GM21528 (cell line): ENCODE measurements around the gene RAVER1.
"Not testable (repeated sequence)": the region's sequence is repeated elsewhere in the genome, so short reads cannot be mapped to it uniquely, and the experiment has no call there.

Experiments used
- ATAC-seq: cut with Tn5 transposase; IDR thresholded peaks from one replicate; pipeline ENCODE4 v1.9.1; 2021; ENCODE audit warnings: mild to moderate bottlenecking, moderate library complexity; ENCODE audit not compliant: unreplicated experiment, low FRiP score

RAVER1 gene

DNA sequence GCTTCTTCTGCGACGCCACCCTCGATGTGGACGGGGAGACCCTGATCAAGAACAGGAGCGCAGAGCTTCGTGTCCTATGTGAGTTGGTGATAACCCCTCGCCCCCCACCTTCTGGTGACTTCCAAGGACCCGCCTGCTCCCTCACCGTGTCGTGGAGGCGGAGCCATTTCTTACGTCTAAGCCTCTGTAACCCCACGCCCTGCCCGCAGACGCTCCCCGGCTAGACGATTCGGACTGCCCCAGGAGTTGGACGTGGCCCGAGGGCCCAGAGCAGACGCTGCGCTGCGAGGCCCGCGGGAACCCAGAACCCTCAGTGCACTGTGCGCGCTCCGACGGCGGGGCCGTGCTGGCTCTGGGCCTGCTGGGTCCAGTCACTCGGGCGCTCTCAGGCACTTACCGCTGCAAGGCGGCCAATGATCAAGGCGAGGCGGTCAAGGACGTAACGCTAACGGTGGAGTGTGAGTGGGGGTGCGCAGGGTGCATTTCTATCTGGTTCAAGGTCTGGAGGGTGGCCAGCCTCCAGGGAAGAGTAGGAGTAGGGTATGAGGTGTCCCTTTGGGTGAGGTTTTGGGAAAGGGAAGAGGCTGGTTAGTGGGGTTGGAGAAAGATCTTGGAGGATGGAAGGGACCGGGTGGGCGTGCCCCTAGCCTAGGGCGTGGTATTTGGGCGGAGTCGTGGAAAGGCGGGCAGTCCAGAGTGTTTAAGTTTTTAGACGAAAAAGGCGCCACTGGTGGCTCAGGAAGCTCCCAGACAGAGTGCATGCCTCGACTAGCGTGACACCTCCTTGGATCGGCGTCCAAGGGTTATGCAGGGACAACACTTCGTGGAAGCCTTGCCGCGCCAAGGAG, 40.3 kb downstream of the RAVER1 start:
- no peak for ATAC-seq

DNA sequence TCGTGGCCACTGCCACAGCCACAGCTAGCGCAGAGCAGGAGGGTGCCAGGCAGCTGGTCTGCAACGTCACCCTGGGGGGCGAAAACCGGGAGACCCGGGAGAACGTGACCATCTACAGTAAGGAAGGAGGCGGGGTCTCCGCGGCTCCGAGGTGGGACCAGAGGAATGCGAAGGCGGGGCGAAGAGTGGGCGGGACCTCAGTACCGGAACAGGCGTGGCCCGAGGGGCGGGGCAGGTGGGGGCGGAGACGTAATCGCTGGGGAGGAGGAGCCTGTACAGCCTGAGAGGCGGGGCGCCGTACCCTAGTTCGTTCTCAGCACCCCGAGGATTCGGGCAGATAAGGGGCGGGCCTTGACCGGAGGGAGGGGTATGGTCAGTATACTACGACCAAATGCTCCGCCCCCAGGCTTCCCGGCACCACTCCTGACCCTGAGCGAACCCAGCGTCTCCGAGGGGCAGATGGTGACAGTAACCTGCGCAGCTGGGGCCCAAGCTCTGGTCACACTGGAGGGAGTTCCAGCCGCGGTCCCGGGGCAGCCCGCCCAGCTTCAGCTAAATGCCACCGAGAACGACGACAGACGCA, 41.0 kb downstream of the RAVER1 start:
- no peak for ATAC-seq

DNA sequence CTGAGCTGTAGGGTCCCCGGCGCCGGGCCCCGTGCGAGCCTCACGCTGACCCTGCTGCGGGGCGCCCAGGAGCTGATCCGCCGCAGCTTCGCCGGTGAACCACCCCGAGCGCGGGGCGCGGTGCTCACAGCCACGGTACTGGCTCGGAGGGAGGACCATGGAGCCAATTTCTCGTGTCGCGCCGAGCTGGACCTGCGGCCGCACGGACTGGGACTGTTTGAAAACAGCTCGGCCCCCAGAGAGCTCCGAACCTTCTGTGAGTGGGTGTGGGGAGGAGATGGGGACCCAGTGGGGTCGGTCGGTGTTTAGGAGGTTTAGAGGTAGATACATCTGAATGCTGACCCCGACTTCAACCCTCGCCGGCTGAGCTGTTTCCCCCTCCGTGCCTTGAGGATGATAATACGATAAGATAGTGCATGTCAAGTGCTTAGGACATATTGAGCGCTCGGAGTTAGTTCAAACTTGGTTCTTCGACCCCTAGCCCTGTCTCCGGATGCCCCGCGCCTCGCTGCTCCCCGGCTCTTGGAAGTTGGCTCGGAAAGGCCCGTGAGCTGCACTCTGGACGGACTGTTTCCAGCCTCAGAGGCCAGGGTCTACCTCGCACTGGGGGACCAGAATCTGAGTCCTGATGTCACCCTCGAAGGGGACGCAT, 41.6 kb downstream of the RAVER1 start:
- no peak for ATAC-seq

DNA sequence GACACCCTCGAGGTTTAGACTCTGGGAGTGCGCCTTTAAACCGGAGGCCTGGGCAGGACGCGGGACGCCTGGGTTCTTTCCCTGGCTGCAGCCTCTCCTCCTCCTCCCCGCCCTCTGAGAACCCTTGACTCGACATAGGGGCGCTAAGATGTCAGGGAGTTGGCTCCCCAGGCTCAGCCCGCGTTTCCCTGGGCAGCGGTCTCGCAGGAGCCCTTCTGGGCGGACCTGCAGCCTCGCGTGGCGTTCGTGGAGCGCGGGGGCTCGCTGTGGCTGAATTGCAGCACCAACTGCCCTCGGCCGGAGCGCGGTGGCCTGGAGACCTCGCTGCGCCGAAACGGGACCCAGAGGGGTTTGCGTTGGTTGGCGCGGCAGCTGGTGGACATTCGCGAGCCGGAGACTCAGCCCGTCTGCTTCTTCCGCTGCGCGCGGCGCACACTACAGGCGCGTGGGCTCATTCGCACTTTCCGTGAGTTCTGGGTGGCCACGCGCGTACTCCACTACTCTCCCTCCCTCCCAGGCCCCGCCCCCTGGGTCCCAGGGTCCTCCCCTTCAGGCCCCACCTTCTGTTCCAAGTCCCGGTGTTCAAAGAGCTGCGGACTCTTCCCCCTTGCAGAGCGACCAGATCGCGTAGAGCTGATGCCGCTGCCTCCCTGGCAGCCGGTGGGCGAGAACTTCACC, 42.3 kb downstream of the RAVER1 start:
- no peak for ATAC-seq

DNA sequence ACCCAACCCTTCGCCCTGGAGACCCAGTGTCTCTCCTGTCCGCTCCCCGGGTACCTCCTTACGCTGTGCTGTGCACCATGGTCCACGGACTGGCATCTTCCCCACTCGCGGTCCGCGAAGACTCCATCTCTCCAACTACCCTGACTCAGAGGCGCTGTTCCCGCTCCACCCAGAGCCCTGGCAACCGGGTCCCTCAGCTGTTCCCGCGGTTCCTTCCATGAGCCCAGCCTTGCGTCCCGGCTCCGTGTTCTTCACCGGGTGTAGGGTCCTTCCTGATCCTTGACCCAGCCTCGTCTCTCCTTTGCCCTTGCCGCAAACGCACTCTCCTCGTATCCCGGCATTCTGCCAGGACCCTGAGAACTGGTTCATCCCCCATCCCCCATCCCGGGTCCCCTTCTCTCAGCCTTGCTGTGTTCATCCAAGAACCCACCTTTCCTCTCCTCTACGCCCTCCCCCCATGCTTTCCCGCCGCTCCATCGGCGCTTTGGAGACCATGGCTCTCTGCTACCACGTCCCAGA, 42.9 kb downstream of the RAVER1 start:
- no peak for ATAC-seq

DNA sequence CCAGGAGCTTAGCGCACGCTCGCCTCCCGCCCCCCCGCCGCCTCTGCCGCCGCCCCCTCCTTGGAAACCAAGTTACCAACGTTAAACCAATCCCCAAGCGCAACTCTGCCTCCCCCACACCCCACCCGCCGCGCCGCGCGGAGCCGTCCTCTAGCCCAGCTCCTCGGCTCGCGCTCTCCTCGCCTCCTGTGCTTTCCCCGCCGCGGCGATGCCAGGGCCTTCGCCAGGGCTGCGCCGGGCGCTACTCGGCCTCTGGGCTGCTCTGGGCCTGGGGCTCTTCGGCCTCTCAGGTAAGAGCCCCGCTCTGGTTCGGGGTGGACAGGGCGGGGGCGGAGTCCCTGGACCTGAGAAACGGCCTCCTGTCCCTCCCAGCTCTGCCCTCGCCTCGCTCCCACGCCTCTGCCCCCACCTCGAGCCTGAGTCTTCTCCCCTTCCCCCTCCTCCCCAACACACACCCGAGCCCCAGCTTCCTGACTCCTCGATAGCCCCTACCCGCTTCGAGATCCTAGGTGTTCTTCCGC, 43.4 kb downstream of the RAVER1 start, which contains the start of gene ICAM5:
Gene ICAM5, plus strand, starts transcription at position 117 of the 521 bp plus-strand sequence. Its CDS starts 92 bp downstream, at position 209.
- no peak for ATAC-seq

DNA sequence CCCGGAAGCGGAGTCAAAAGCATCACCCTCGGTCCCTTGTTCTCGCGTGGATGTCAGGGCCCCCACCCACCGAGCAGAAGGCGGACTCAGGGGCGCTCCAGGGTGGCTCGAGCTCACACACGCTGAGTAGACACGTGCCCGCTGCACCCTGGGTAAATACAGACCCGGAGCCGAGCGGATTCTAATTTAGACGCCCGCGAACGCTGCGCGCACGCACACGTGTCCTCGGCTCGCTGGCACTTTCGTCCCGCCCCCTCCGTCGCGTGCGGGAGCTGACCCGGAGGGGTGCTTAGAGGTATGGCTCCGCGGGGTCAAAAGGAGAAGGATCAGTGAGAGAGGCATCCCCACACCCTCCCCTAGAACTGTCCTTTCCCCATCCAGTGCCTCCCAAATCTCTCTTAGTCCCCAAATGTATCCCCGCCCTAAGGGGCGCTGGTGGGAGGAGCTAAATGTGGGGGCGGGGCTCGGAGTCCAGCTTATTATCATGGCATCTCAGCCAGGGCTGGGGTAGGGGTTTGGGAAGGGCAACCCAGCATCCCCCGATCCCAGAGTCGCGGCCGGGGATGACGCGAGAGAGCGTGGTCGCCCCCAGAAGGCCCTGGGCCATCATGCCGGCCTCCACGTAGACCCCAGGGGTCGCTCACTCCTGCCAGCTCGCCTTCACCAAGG, 44.0 kb downstream of the RAVER1 start:
- ATAC-seq = no peak

DNA sequence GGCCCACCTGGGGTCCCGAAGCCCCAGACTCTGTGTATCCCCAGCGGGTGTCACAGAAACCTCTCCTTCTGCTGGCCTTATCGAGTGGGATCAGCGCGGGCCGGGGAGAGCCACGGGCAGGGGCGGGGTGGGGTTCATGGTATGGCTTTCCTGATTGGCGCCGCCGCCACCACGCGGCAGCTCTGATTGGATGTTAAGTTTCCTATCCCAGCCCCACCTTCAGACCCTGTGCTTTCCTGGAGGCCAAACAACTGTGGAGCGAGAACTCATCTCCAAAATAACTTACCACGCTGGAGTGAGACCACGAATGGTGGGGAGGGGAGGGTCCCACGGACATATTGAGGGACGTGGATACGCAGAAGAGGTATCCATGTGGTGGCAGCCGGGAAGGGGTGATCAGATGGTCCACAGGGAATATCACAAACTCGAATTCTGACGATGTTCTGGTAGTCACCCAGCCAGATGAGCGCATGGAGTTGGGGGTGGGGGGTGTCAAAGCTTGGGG, 44.6 kb downstream of the RAVER1 start:
- no peak for ATAC-seq

DNA sequence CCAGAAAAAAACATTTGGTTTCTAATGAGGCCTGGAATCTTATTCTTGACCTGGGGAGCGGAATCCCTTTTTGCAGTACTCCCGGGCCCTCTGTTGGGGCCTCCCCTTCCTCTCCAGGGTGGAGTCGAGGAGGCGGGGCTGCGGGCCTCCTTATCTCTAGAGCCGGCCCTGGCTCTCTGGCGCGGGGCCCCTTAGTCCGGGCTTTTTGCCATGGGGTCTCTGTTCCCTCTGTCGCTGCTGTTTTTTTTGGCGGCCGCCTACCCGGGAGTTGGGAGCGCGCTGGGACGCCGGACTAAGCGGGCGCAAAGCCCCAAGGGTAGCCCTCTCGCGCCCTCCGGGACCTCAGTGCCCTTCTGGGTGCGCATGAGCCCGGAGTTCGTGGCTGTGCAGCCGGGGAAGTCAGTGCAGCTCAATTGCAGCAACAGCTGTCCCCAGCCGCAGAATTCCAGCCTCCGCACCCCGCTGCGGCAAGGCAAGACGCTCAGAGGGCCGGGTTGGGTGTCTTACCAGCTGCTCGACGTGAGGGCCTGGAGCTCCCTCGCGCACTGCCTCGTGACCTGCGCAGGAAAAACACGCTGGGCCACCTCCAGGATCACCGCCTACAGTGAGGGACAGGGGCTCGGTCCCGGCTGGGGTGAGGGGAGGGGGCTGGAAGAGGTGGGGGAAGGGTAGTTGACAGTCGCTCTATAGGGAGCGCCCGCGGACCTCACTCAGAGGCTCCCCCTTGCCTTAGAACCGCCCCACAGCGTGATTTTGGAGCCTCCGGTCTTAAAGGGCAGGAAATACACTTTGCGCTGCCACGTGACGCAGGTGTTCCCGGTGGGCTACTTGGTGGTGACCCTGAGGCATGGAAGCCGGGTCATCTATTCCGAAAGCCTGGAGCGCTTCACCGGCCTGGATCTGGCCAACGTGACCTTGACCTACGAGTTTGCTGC, 46.3 kb downstream of the RAVER1 start, which contains the start of gene ICAM4:
Gene ICAM4, plus strand, starts transcription at position 153 of the 935 bp plus-strand sequence. Its CDS starts 58 bp downstream, at position 211.
- ATAC-seq = no peak

DNA sequence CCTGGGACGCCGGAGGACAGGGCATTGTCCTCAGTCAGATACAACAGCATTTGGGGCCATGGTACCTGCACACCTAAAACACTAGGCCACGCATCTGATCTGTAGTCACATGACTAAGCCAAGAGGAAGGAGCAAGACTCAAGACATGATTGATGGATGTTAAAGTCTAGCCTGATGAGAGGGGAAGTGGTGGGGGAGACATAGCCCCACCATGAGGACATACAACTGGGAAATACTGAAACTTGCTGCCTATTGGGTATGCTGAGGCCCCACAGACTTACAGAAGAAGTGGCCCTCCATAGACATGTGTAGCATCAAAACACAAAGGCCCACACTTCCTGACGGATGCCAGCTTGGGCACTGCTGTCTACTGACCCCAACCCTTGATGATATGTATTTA, 47.9 kb downstream of the RAVER1 start:
- ATAC-seq = no peak

DNA sequence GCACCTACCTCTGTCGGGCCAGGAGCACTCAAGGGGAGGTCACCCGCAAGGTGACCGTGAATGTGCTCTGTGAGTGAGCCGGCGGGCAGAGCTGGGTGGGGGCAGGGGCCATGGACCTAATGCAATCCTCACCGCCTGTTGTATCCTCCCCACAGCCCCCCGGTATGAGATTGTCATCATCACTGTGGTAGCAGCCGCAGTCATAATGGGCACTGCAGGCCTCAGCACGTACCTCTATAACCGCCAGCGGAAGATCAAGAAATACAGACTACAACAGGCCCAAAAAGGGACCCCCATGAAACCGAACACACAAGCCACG, 48.4 kb downstream of the RAVER1 start:
- no peak for ATAC-seq

DNA sequence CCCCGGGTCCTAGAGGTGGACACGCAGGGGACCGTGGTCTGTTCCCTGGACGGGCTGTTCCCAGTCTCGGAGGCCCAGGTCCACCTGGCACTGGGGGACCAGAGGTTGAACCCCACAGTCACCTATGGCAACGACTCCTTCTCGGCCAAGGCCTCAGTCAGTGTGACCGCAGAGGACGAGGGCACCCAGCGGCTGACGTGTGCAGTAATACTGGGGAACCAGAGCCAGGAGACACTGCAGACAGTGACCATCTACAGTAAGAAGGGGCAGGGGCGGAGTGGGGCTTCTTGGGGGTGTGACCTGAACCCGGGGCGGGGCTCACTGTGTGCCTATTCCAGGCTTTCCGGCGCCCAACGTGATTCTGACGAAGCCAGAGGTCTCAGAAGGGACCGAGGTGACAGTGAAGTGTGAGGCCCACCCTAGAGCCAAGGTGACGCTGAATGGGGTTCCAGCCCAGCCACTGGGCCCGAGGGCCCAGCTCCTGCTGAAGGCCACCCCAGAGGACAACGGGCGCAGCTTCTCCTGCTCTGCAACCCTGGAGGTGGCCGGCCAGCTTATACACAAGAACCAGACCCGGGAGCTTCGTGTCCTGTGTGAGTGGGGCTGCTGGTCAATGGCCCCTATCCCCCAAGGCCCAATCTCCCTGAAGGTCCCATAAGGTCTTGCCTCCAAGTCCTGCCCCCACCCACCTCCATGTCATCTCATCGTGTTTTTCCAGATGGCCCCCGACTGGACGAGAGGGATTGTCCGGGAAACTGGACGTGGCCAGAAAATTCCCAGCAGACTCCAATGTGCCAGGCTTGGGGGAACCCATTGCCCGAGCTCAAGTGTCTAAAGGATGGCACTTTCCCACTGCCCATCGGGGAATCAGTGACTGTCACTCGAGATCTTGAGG, 49.0 kb downstream of the RAVER1 start:
- no peak for ATAC-seq

DNA sequence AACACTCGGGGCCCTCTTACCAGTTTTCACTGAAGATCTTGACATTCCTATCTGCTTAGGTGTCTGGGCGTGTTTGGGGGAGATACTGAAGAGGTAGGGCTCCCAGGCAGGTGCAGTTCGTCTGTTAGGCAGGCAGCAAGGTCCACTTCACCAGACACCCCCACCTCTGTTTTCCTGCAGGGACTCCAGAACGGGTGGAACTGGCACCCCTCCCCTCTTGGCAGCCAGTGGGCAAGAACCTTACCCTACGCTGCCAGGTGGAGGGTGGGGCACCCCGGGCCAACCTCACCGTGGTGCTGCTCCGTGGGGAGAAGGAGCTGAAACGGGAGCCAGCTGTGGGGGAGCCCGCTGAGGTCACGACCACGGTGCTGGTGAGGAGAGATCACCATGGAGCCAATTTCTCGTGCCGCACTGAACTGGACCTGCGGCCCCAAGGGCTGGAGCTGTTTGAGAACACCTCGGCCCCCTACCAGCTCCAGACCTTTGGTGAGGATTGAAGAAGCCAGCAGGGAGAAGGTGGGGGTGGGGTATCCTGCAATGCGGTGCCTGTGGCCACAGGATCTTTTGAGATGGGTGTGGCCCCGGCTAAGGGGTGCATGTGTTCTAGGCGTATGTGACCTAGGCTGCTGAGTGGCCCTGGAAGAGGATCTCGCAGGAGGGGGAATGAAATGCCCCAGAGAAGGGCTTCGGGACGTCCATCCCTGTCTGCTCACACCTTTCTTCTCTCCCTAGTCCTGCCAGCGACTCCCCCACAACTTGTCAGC, 49.8 kb downstream of the RAVER1 start:
- ATAC-seq = no peak

DNA sequence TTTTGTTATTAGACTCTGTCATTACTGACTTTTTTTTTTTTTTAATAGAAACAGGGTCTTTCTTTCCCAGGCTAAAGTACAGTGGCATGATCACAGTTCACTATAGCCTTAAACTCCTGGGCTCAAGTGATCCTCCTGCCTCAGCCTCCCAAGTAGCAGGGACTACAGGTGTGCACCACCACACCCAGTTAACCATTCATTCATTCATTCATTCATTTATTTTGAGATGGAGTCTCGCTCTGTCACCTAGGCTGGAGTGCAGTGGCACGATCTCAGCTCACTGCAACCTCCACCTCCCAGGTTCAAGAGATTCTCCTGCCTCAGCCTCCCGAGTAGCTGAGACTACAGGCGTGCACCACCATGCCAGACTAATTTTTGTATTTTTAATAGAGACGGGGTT, 51.3 kb downstream of the RAVER1 start:
- ATAC-seq = not testable (repeated sequence)

DNA sequence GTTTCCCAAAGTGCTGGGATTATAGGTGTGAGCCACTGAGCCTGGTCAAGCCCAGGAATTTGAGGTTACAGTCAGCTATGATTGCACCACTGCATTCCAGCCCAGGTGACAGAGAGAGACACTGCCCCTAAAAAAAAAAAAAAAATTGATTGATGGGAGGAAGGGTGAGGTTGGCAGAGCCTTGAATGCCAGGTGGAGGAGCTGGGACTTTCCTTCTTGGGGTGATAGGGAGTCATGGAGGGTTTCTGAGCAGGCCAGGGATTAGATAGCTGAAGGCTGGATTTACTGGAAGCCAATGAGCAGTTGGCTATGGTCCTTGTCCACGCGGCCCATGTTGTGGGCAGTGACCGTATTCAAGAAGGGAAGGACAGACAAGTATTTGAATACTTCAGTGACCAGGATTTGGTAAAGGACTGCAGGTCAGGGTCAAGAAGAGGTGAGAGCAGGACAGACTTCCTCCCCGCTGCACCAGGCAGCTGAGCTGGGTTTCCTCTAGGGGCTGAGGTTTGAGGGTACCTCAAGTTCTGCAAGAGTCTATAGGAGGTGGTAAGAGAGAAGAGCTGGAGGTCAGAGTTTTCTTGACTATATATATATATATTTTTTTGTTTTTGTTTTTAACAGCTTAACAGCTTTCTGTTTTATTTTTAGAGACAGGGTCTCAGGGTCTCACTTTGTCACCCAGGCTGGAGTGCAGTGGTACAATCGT, 53.4 kb downstream of the RAVER1 start:
- ATAC-seq = no peak

DNA sequence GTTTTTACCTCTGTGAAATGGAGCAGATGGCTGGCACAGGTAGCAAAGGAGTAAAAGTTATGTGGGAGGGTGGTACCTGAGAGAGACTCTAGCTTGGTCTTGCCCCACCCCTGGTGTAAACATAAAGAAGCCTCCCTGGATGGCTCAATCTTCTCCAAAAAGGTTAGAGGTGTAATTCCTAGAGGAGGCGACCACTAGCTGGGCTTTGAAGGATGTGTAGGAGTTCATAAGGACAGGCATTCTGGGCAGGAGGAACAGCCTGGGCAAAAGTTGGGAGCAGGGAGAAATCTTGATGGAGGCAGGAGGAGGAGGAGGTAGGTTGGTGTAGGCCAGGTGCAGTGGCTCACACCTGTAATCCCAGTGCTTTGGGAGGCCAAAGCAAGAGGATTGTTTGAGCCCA, 54.4 kb downstream of the RAVER1 start:
- no peak for ATAC-seq
